ENCODE measurements around the gene GNB1.
A peak's percentile ranks its signal among the peaks of the same experiment; 100 is the strongest.
"Not testable (repeated sequence)": the region's sequence is repeated elsewhere in the genome, so short reads cannot be mapped to it uniquely, and the experiment has no call there.

GNB1 gene

GRCh38 chr1:1892079-1892762, 1.3 kb upstream of the GNB1 start:
- H3K9me3 ChIP-seq (ENCODE audit: low read length) = no peaks in the 10 kb centered on the region
- peaks cover 11 to 19% of the 10 kb centered on the region in 2 donors for H3K27me3 ChIP-seq (ENCODE audit: control insufficient read depth in 1 of 2, insufficient read depth in 2 of 2, low read length in 2 of 2)
- peak overlapping the region; percentile 68 for H3K27ac ChIP-seq (ENCODE audit: low read depth, low read length)
- H3K4me3 ChIP-seq (ENCODE audit: low read depth in 1 of 2, low read length in 2 of 2) = peak overlapping the region; percentile 22 to 39
- H3K9ac ChIP-seq (ENCODE audit: low read length) = peak overlapping the region; percentile 81
- peaks cover 31% of the 10 kb centered on the region for H3K4me1 ChIP-seq (ENCODE audit: insufficient read depth, low read length)
- H3K36me3 ChIP-seq (ENCODE audit: insufficient read depth, low read length) = no peaks in the 10 kb centered on the region

- Histone ChIP-seq H3K27me3 (ENCODE audit: control insufficient read depth in 1 of 2, insufficient read depth in 2 of 2, low read length in 2 of 2) (peaks cover 11 to 19% of the 10 kb centered on the region in 2 donors), H3K9me3 (ENCODE audit: low read length) (no peaks in the 10 kb centered on the region), H3K27ac (ENCODE audit: low read depth, low read length) (peak overlapping the region; percentile 68), H3K36me3 (ENCODE audit: insufficient read depth, low read length) (no peaks in the 10 kb centered on the region), H3K4me3 (ENCODE audit: low read depth in 1 of 2, low read length in 2 of 2) (peak overlapping the region; percentile 34 to 39), H3K4me1 (ENCODE audit: insufficient read depth, low read length) (peaks cover 32% of the 10 kb centered on the region), H3K9ac (ENCODE audit: low read length) (peak overlapping the region; percentile 81)
These were observed 627 bp upstream of the GNB1 start for GRCh38 chr1:1891349-1892078.

- Histone ChIP-seq H3K27me3 (ENCODE audit: control insufficient read depth in 1 of 2, insufficient read depth in 2 of 2, low read length in 2 of 2) (peaks cover 2 to 8% of the 10 kb centered on the region in 2 donors), H3K27ac (ENCODE audit: low read depth, low read length) (peak overlapping the region; percentile 83), H3K4me1 (ENCODE audit: insufficient read depth, low read length) (peaks cover 38% of the 10 kb centered on the region), H3K9me3 (ENCODE audit: low read length) (no peaks in the 10 kb centered on the region), H3K36me3 (ENCODE audit: insufficient read depth, low read length) (no peaks in the 10 kb centered on the region), H3K9ac (ENCODE audit: low read length) (peak overlapping the region; percentile 39), H3K4me3 (ENCODE audit: low read depth in 1 of 2, low read length in 2 of 2) (peak overlapping the region; percentile 63 to 79)
These were observed 911 bp downstream of the GNB1 start for GRCh38 chr1:1889847-1890505.

GRCh38 chr1:1889090-1889750, 1.7 kb downstream of the GNB1 start:
- H3K27ac ChIP-seq (ENCODE audit: low read depth, low read length) = peak overlapping the region; percentile 83
- peak overlapping the region; percentile 63 to 79 for H3K4me3 ChIP-seq (ENCODE audit: low read depth in 1 of 2, low read length in 2 of 2)
- no peaks in the 10 kb centered on the region for H3K36me3 ChIP-seq (ENCODE audit: insufficient read depth, low read length)
- H3K27me3 ChIP-seq (ENCODE audit: control insufficient read depth in 1 of 2, insufficient read depth in 2 of 2, low read length in 2 of 2) = peaks cover 0 to under 1% of the 10 kb centered on the region in 2 donors
- H3K4me1 ChIP-seq (ENCODE audit: insufficient read depth, low read length) = peaks cover 35% of the 10 kb centered on the region
- no peaks in the 10 kb centered on the region for H3K9me3 ChIP-seq (ENCODE audit: low read length)
- peak overlapping the region; percentile 39 for H3K9ac ChIP-seq (ENCODE audit: low read length)

GRCh38 chr1:1883890-1884289, 7.0 kb downstream of the GNB1 start:
- not testable (repeated sequence) for H3K9me3 ChIP-seq (ENCODE audit: low read length); H3K27ac ChIP-seq (ENCODE audit: low read depth, low read length); H3K4me3 ChIP-seq (ENCODE audit: low read depth in 1 of 2, low read length in 2 of 2); H3K9ac ChIP-seq (ENCODE audit: low read length); H3K27me3 ChIP-seq (ENCODE audit: control insufficient read depth in 1 of 2, insufficient read depth in 2 of 2, low read length in 2 of 2); H3K36me3 ChIP-seq (ENCODE audit: insufficient read depth, low read length)
- peaks cover 50% of the 10 kb centered on the region for H3K4me1 ChIP-seq (ENCODE audit: insufficient read depth, low read length)

GRCh38 chr1:1883092-1883873, 7.6 kb downstream of the GNB1 start:
- H3K36me3 ChIP-seq (ENCODE audit: insufficient read depth, low read length) = peaks cover 5% of the 10 kb centered on the region
- no peak overlapping the region for H3K9ac ChIP-seq (ENCODE audit: low read length)
- no peak overlapping the region for H3K27ac ChIP-seq (ENCODE audit: low read depth, low read length)
- peaks cover 49% of the 10 kb centered on the region for H3K4me1 ChIP-seq (ENCODE audit: insufficient read depth, low read length)
- no peaks in the 10 kb centered on the region for H3K27me3 ChIP-seq (ENCODE audit: control insufficient read depth in 1 of 2, insufficient read depth in 2 of 2, low read length in 2 of 2)
- H3K4me3 ChIP-seq (ENCODE audit: low read depth in 1 of 2, low read length in 2 of 2) = no peak overlapping the region
- H3K9me3 ChIP-seq (ENCODE audit: low read length) = no peaks in the 10 kb centered on the region

GRCh38 chr1:1881727-1882126, 9.2 kb downstream of the GNB1 start:
- Histone ChIP-seq H3K27me3 (ENCODE audit: control insufficient read depth in 1 of 2, insufficient read depth in 2 of 2, low read length in 2 of 2) (no peaks in the 10 kb centered on the region), H3K4me3 (ENCODE audit: low read depth in 1 of 2, low read length in 2 of 2) (peak overlapping the region in 1 of 2 donors; percentile 23), H3K36me3 (ENCODE audit: insufficient read depth, low read length) (peaks cover 5% of the 10 kb centered on the region), H3K9ac (ENCODE audit: low read length) (no peak overlapping the region), H3K27ac (ENCODE audit: low read depth, low read length) (no peak overlapping the region), H3K9me3 (ENCODE audit: low read length) (no peaks in the 10 kb centered on the region), H3K4me1 (ENCODE audit: insufficient read depth, low read length) (peaks cover 46% of the 10 kb centered on the region)

- H3K4me1 ChIP-seq (ENCODE audit: insufficient read depth, low read length) = peaks cover 48% of the 10 kb centered on the region
- H3K27me3 ChIP-seq (ENCODE audit: control insufficient read depth in 1 of 2, insufficient read depth in 2 of 2, low read length in 2 of 2) = no peaks in the 10 kb centered on the region
- peaks cover 11% of the 10 kb centered on the region for H3K36me3 ChIP-seq (ENCODE audit: insufficient read depth, low read length)
- no peak overlapping the region for H3K4me3 ChIP-seq (ENCODE audit: low read depth in 1 of 2, low read length in 2 of 2)
- no peaks in the 10 kb centered on the region for H3K9me3 ChIP-seq (ENCODE audit: low read length)
- H3K27ac ChIP-seq (ENCODE audit: low read depth, low read length) = no peak overlapping the region
- no peak overlapping the region for H3K9ac ChIP-seq (ENCODE audit: low read length)
These were observed 10.1 kb downstream of the GNB1 start for GRCh38 chr1:1880617-1881312.

- peaks cover 11% of the 10 kb centered on the region for H3K36me3 ChIP-seq (ENCODE audit: insufficient read depth, low read length)
- H3K4me3 ChIP-seq (ENCODE audit: low read depth in 1 of 2, low read length in 2 of 2) = no peak overlapping the region
- H3K4me1 ChIP-seq (ENCODE audit: insufficient read depth, low read length) = peaks cover 51% of the 10 kb centered on the region
- H3K9me3 ChIP-seq (ENCODE audit: low read length) = no peaks in the 10 kb centered on the region
- no peak overlapping the region for H3K9ac ChIP-seq (ENCODE audit: low read length)
- no peaks in the 10 kb centered on the region for H3K27me3 ChIP-seq (ENCODE audit: control insufficient read depth in 1 of 2, insufficient read depth in 2 of 2, low read length in 2 of 2)
- no peak overlapping the region for H3K27ac ChIP-seq (ENCODE audit: low read depth, low read length)
These were observed 10.9 kb downstream of the GNB1 start for GRCh38 chr1:1879942-1880341.

- Histone ChIP-seq H3K27ac (ENCODE audit: low read depth, low read length) (no peak overlapping the region), H3K4me3 (ENCODE audit: low read depth in 1 of 2, low read length in 2 of 2) (no peak overlapping the region), H3K9me3 (ENCODE audit: low read length) (no peaks in the 10 kb centered on the region), H3K9ac (ENCODE audit: low read length) (no peak overlapping the region), H3K27me3 (ENCODE audit: control insufficient read depth in 1 of 2, insufficient read depth in 2 of 2, low read length in 2 of 2) (no peaks in the 10 kb centered on the region), H3K4me1 (ENCODE audit: insufficient read depth, low read length) (peaks cover 55% of the 10 kb centered on the region), H3K36me3 (ENCODE audit: insufficient read depth, low read length) (peaks cover 19% of the 10 kb centered on the region)
These were observed 12.9 kb downstream of the GNB1 start for GRCh38 chr1:1877865-1878436.

Data from muscle layer of colon (tissue), 2 donors.